Endothelial cell of umbilical vein (primary cell): ENCODE data around the gene HCK. TPM values are rescaled to one million over a fixed set of nuclear protein-coding genes. Genes with fewer than 3 reads are reported as not detected.

Source experiments
- BruUV-seq: library from RNA; stranded (reverse); fragments of 400-500 nt; replicated peaks from 2 replicates; lab custom pipeline; 2021; lab: Mats Ljungman, UMichigan
- CTCF ChIA-PET: fragments of 300-600, 350-600 bp; sonication (Branson Sonifier 250); formaldehyde crosslinking; loops from one replicate; lab custom pipeline; 2021; ENCODE audit warnings: antibody characterized with exemption, inconsistent platforms; lab: Charles Lee
- POLR2A ChIA-PET: fragments of 300-600, 350-600 bp; sonication (Branson Sonifier 250); formaldehyde crosslinking; loops from one replicate; lab custom pipeline; 2021; ENCODE audit warnings: antibody characterized with exemption, inconsistent platforms; lab: Charles Lee
- DNase-seq: peaks from one replicate; pipeline ENCODE4 v3.0.0-alpha.2; 2011; ENCODE audit warnings: low read depth, low spot score
- FAIRE-seq: peaks from 2 replicates; lab custom pipeline; 2011; peaks lifted over from hg19 to GRCh38; lab: Jason Lieb, UNC
- H2AFZ ChIP-seq: 2 replicates; pipeline ENCODE4 v1.6.0; 2012; ENCODE audit warnings: low read depth, low read length, control low read depth, inconsistent platforms
- H3K27ac ChIP-seq: 2 replicates; pipeline ENCODE4 v1.5.1; 2011; ENCODE audit warnings: low read depth, mild to moderate bottlenecking, control low read depth, low read length, moderate library complexity; ENCODE audit not compliant: insufficient read depth
- H3K27me3 ChIP-seq, 2 experiments: 2 replicates each; pipeline versions ENCODE4 v1.6.0 to v1.6.1; 2011; ENCODE audit warnings: low read length in 2 of 2, mixed read lengths in 1 of 2; ENCODE audit not compliant: control insufficient read depth in 2 of 2, insufficient read depth in 2 of 2
- H3K36me3 ChIP-seq, 2 experiments: 2 replicates in 1 of 2; 3 replicates in 1 of 2; pipeline ENCODE4 v1.5.1; 2011; ENCODE audit warnings: low read length in 2 of 2, mild to moderate bottlenecking in 1 of 2, moderate library complexity in 1 of 2; ENCODE audit not compliant: control insufficient read depth in 2 of 2, insufficient read depth in 2 of 2; ENCODE audit errors: extremely low read depth in 1 of 2
- H3K4me1 ChIP-seq: 3 replicates; pipeline ENCODE4 v1.5.1; 2011; ENCODE audit warnings: mild to moderate bottlenecking, low read length; ENCODE audit not compliant: control insufficient read depth, insufficient read depth; ENCODE audit errors: extremely low read depth
- H3K4me2 ChIP-seq: 2 replicates; pipeline ENCODE4 v1.6.1; 2011; ENCODE audit warnings: low read length, control low read depth, mixed read lengths; ENCODE audit not compliant: insufficient read depth
- H3K4me3 ChIP-seq, 3 experiments: fragments of 200-600 bp in 1 of 3; sonication (generic), shearing (Covaris generic) in 1 of 3; replicated peaks in 1 of 3; 2 replicates each; pipeline ENCODE4 v1.5.1; 2011 to 2016; ENCODE audit warnings: control low read depth in 3 of 3, low read length in 3 of 3, mild to moderate bottlenecking in 2 of 3, inconsistent platforms in 1 of 3, low read depth in 1 of 3, moderate library complexity in 1 of 3; ENCODE audit not compliant: insufficient read depth in 1 of 3
- H3K79me2 ChIP-seq: 2 replicates; pipeline ENCODE4 v1.6.0; 2012; ENCODE audit warnings: low read length, inconsistent platforms; ENCODE audit not compliant: control insufficient read depth, insufficient read depth
- H3K9ac ChIP-seq: replicated peaks from 2 replicates; pipeline ENCODE3; 2011; ENCODE audit warnings: low read length, control low read depth; ENCODE audit not compliant: insufficient read depth; ENCODE audit errors: extremely low read depth
- H3K9me1 ChIP-seq: replicated peaks from 3 replicates; pipeline ENCODE4 v1.6.0; 2011; ENCODE audit warnings: mild to moderate bottlenecking, low read length; ENCODE audit not compliant: control insufficient read depth, insufficient read depth; ENCODE audit errors: extremely low read depth
- H3K9me3 ChIP-seq: replicated peaks from 2 replicates; pipeline ENCODE4 v1.5.1; 2012; ENCODE audit warnings: low read length, inconsistent platforms; ENCODE audit not compliant: control insufficient read depth, insufficient read depth
- H4K20me1 ChIP-seq: replicated peaks from 2 replicates; pipeline ENCODE3; 2011; ENCODE audit warnings: mild to moderate bottlenecking, low read length; ENCODE audit not compliant: control insufficient read depth, insufficient read depth; ENCODE audit errors: extremely low read depth
- EZH2 ChIP-seq: IDR thresholded peaks from 2 replicates; pipeline ENCODE4 v1.6.1; 2012; ENCODE audit warnings: borderline replicate concordance, low read depth, mild to moderate bottlenecking, moderate library complexity, low read length, inconsistent platforms; ENCODE audit not compliant: severe bottlenecking
- FOS ChIP-seq: IDR thresholded peaks from 2 replicates; pipeline ENCODE4 v1.6.1; 2011; ENCODE audit warnings: mild to moderate bottlenecking, low read length, moderate library complexity, borderline replicate concordance; ENCODE audit not compliant: insufficient read depth
- GATA2 ChIP-seq: IDR thresholded peaks from 2 replicates; pipeline ENCODE4 v1.7.0; 2011; ENCODE audit warnings: low read depth, mild to moderate bottlenecking, moderate library complexity, mixed read lengths, low read length; ENCODE audit not compliant: insufficient read length, insufficient read depth
- JUN ChIP-seq: IDR thresholded peaks from 2 replicates; pipeline ENCODE4 v1.6.1; 2011; ENCODE audit warnings: borderline replicate concordance, low read depth; ENCODE audit not compliant: insufficient read length, insufficient read depth
- MYC ChIP-seq: IDR thresholded peaks from one replicate; pipeline ENCODE4 v1.6.1; 2011; ENCODE audit warnings: mild to moderate bottlenecking, low read depth, low read length
- POLR2A ChIP-seq: IDR thresholded peaks from 2 replicates; pipeline ENCODE4 v1.6.1; 2012; ENCODE audit warnings: low read depth, mild to moderate bottlenecking, control low read depth, low read length
- dilution Hi-C: fragments of 300-500 bp; cut with MboI; formaldehyde crosslinking; loops from one replicate; pipeline ENCODE4 v1.15.0; 2019; ENCODE audit warnings: low sequenced_read_pairs; ENCODE audit not compliant: extremely low pct_ligation_motif_present
- intact Hi-C: fragments of 100-400 bp; cut with micrococcal nuclease; formaldehyde crosslinking; loops from one replicate; pipeline ENCODE4 v1.10.0; 2022
- polyA plus RNA-seq, 4 experiments: library from polyadenylated mRNA; depleted of rRNA in 3 of 4; stranded (reverse) in 3 of 4; unstranded in 1 of 4; fragments of >200 nt; gene quantifications; 2 replicates each; pipeline versions ENCODE4 v1.2.1 to v1.2.3, GENCODE V29; 2011 to 2012; ENCODE audit warnings: missing spikeins in 1 of 4
- total RNA-seq: library from RNA; stranded (reverse); gene quantifications from 2 replicates; pipeline ENCODE4 v1.2.3, GENCODE V29; 2021
- TF ChIP-seq, protein P1 (sequence below), 2 donors: IDR thresholded peaks; 1 replicate in 1 of 2; 2 replicates in 1 of 2; pipeline ENCODE4 v1.5.1; 2011; ENCODE audit warnings: low read length in 2 of 2, mild to moderate bottlenecking in 2 of 2, moderate library complexity in 2 of 2, control low read depth in 1 of 2, inconsistent platforms in 1 of 2, low read depth in 1 of 2; ENCODE audit not compliant: insufficient read depth in 1 of 2; ENCODE audit errors: extremely low read depth in 1 of 2
- TF ChIP-seq, protein P2 (sequence below): IDR thresholded peaks from 2 replicates; pipeline ENCODE4 v1.6.1; 2011; ENCODE audit not compliant: insufficient read depth, insufficient read length

The HCK gene
- total and polyA plus RNA-seq, 2 donors (not counting 3 experiments of a cell fraction or from before 2014, with no cell fraction given), result not detected

DNA sequence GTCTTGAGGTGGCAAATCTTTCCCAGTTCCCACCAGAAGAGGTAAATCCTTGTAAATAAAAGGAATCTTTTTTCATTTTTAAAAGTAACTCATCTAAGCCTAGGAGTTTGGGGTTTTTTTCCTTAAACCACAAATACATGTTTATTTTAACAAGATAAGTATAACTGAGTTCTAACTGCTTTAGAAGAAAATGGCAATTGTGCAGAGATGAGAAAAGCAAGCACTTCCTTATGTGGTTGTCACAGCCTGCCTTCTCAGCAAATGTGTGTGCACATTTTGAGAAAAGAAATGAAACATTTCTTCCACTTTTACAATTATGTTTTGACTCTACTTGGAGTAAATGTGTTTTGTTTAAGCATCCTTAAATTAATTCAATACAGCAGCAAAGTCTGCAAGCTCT lies 17.7 kb downstream of the HCK start:
- Histone ChIP-seq H3K9me3 (no peaks in the 10 kb centered on the region), H3K27ac (no peak overlapping the region), H3K4me2 (no peak overlapping the region), H3K36me3 (no peaks in the 10 kb centered on the region), H3K4me1 (peaks cover 3% of the 10 kb centered on the region), H3K4me3 (no peak overlapping the region), H3K9me1 (no peaks in the 10 kb centered on the region), H3K27me3 (peaks cover 3 to 9% of the 10 kb centered on the region in 2 experiments), H4K20me1 (no peaks in the 10 kb centered on the region), H2AFZ (no peak overlapping the region), H3K79me2 (no peaks in the 10 kb centered on the region), H3K9ac (no peak overlapping the region)
- ChIA-PET CTCF (no interaction called here), POLR2A (interaction anchor here (0.6 kb wide), 1 partner anchor 89 kb away, joined by 3 read pairs; no protein-coding TSS in a partner anchor)
- dilution Hi-C loops, result no loop called here
- intact Hi-C loops, result no loop called here
- FAIRE-seq (no peak), DNase-seq (no peak)
- TF ChIP-seq POLR2A, result no peak
- TF ChIP-seq JUN, result no peak
- TF ChIP-seq GATA2, result no peak
- TF ChIP-seq FOS, result no peak
- TF ChIP-seq MYC, result no peak
- TF ChIP-seq, protein P1, sequence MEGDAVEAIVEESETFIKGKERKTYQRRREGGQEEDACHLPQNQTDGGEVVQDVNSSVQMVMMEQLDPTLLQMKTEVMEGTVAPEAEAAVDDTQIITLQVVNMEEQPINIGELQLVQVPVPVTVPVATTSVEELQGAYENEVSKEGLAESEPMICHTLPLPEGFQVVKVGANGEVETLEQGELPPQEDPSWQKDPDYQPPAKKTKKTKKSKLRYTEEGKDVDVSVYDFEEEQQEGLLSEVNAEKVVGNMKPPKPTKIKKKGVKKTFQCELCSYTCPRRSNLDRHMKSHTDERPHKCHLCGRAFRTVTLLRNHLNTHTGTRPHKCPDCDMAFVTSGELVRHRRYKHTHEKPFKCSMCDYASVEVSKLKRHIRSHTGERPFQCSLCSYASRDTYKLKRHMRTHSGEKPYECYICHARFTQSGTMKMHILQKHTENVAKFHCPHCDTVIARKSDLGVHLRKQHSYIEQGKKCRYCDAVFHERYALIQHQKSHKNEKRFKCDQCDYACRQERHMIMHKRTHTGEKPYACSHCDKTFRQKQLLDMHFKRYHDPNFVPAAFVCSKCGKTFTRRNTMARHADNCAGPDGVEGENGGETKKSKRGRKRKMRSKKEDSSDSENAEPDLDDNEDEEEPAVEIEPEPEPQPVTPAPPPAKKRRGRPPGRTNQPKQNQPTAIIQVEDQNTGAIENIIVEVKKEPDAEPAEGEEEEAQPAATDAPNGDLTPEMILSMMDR (IDR thresholded peaks at IDR 0.05; ENCODE audit: extremely low read depth in 1 of 2, insufficient read depth in 1 of 2, low read depth in 1 of 2, low read length in 2 of 2), result no peak
- TF ChIP-seq EZH2, result no peak
- TF ChIP-seq, protein P2, sequence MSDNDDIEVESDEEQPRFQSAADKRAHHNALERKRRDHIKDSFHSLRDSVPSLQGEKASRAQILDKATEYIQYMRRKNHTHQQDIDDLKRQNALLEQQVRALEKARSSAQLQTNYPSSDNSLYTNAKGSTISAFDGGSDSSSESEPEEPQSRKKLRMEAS, result no peak
- no TSS peak for BruUV-seq
